Prostate gland (tissue), 2 donors: ENCODE measurements around the gene SLC25A38. TPM values are rescaled to one million over a fixed set of nuclear protein-coding genes. Genes with fewer than 3 reads are reported as not detected.
"Not testable (repeated sequence)": the region's sequence is repeated elsewhere in the genome, so short reads cannot be mapped to it uniquely, and the experiment has no call there.

Source experiments
- DNase-seq: peaks from one replicate; pipeline ENCODE4 v3.0.0-alpha.2; 2019; ENCODE audit warnings: low spot score
- H3K27ac ChIP-seq, 2 donors: fragments of 200-600 bp; sonication (generic); 2 replicates each; pipeline ENCODE4 v1.5.1; 2017 to 2019
- H3K27me3 ChIP-seq: fragments of 200-600 bp; sonication (generic); replicated peaks from 2 replicates; pipeline ENCODE4 v1.5.1; 2019; ENCODE audit not compliant: insufficient read depth
- H3K36me3 ChIP-seq, 2 donors: fragments of 200-600 bp; sonication (generic); 1 replicate in 1 of 2; 2 replicates in 1 of 2; pipeline versions ENCODE4 v1.5.1 to v1.8.1; 2017 to 2019
- H3K4me1 ChIP-seq: fragments of 200-600 bp; sonication (generic); replicated peaks from 2 replicates; pipeline ENCODE4 v1.5.1; 2019
- H3K4me3 ChIP-seq, 2 donors: fragments of 200-600 bp; sonication (generic); 2 replicates each; pipeline ENCODE4 v1.5.1; 2017 to 2019
- H3K9me3 ChIP-seq: fragments of 200-600 bp; sonication (generic); 2 replicates; pipeline ENCODE4 v1.5.1; 2017
- POLR2A ChIP-seq: fragments of 450-650 bp; IDR thresholded peaks from one replicate; pipeline ENCODE4 v1.6.1; 2016; ENCODE audit warnings: antibody characterized with exemption, mild to moderate bottlenecking
- POLR2AphosphoS5 ChIP-seq: sonication (generic); formaldehyde crosslinking; IDR thresholded peaks from one replicate; pipeline ENCODE4 v1.6.1; 2017; ENCODE audit warnings: antibody characterized with exemption
- WGBS: methylation state at CpG from one replicate; pipeline ENCODE4 v1.1.5; 2018; 5-methylcytosine and 5-hydroxymethylcytosine counted together
- intact Hi-C: fragments of 100-400 bp; cut with DNase I; formaldehyde crosslinking; loops from one replicate; pipeline ENCODE4 v1.14.2; 2022
- total RNA-seq, 2 donors: library from RNA; depleted of rRNA; stranded (reverse); fragments of >200 nt; gene quantifications; one replicate each; pipeline ENCODE4 v1.1.0, GENCODE V29; 2016
- TF ChIP-seq, protein P1 (sequence below), 4 experiments: fragments of 200-600 bp in 2 of 4; fragments of 450-650 bp in 2 of 4; sonication (generic) in 2 of 4; IDR thresholded peaks; 1 replicate in 3 of 4; 2 replicates in 1 of 4; pipeline ENCODE4 v1.5.1; 2016 to 2019; ENCODE audit warnings: antibody characterized with exemption in 4 of 4, mild to moderate bottlenecking in 2 of 4, moderate library complexity in 2 of 4

SLC25A38 gene
- total RNA-seq, 2 donors from 2014 or later: 36.7 to 72.4 TPM

DNA sequence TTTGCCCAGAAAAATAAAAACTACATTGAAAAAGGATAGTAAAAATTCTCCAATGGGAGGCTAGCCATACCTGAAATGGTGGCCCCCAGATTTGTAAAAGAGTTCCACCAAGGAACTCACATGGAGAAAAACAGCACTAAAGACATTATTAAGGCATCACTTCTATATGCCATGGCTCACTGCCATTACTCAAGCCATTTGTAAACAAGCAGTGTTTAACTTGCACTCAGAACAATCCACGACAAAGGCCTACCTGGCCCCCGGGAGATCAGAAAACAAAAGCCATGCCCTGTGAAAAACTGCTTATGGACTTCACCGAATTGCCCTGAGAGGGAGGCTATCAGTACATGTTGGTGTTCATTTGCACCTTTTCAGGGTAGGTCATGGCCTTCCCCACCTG is 34.1 kb upstream of the SLC25A38 start:
- no peaks in the 10 kb centered on the region for H3K27me3 ChIP-seq
- H3K9me3 ChIP-seq: no peaks in the 10 kb centered on the region
- H3K36me3 ChIP-seq: no peaks in the 10 kb centered on the region
- no peak for DNase-seq
- 38% methylated on average over 3 of the region's 3 CpGs for WGBS
- TF ChIP-seq POLR2A (no peak), POLR2AphosphoS5 (no peak)
- TF ChIP-seq, protein P1, sequence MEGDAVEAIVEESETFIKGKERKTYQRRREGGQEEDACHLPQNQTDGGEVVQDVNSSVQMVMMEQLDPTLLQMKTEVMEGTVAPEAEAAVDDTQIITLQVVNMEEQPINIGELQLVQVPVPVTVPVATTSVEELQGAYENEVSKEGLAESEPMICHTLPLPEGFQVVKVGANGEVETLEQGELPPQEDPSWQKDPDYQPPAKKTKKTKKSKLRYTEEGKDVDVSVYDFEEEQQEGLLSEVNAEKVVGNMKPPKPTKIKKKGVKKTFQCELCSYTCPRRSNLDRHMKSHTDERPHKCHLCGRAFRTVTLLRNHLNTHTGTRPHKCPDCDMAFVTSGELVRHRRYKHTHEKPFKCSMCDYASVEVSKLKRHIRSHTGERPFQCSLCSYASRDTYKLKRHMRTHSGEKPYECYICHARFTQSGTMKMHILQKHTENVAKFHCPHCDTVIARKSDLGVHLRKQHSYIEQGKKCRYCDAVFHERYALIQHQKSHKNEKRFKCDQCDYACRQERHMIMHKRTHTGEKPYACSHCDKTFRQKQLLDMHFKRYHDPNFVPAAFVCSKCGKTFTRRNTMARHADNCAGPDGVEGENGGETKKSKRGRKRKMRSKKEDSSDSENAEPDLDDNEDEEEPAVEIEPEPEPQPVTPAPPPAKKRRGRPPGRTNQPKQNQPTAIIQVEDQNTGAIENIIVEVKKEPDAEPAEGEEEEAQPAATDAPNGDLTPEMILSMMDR (IDR thresholded peaks at IDR 0.05): no peak
- intact Hi-C loops: no loop called here
- H3K4me1 ChIP-seq: no peaks in the 10 kb centered on the region
- H3K4me3 ChIP-seq: no peak overlapping the region
- H3K27ac ChIP-seq: no peak overlapping the region

DNA sequence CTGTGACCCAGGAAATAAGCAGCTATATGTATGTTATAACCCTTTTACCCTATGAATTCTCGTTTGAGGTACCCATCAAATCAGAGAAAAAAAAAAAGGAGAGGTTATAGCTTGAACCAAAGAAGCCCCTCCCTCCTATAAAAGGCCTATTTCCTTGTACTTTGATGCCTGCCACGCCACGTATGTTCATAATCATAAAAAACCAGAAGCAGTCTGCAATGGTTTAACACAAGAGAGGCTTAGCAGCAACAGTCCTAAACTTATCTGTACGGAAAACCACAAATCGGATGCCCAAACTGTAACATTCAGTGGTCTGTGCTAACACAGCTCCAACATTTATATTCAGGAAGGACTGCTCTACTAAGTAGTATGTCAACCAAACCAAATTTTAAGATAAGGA is 32.5 kb upstream of the SLC25A38 start:
- intact Hi-C loops: no loop called here
- TF ChIP-seq, protein P1 (IDR thresholded peaks at IDR 0.05): no peak
- TF ChIP-seq POLR2A: no peak
- TF ChIP-seq POLR2AphosphoS5: no peak
- Histone ChIP-seq H3K27me3 (no peaks in the 10 kb centered on the region), H3K27ac (no peak overlapping the region), H3K4me1 (no peaks in the 10 kb centered on the region), H3K9me3 (no peaks in the 10 kb centered on the region), H3K36me3 (no peaks in the 10 kb centered on the region), H3K4me3 (no peak overlapping the region)
- WGBS: 61% methylated on average over 5 of the region's 5 CpGs
- DNase-seq: no peak

- H3K4me3 ChIP-seq, H3K36me3 ChIP-seq, H3K4me1 ChIP-seq, intact Hi-C loops, H3K27ac ChIP-seq, H3K9me3 ChIP-seq, H3K27me3 ChIP-seq, DNase-seq: not testable (repeated sequence)
- 86% methylated on average over 2 of the region's 2 CpGs for WGBS
Measured at GRCh38 chr3:39351134-39351533, 32.0 kb upstream of the SLC25A38 start.

DNA sequence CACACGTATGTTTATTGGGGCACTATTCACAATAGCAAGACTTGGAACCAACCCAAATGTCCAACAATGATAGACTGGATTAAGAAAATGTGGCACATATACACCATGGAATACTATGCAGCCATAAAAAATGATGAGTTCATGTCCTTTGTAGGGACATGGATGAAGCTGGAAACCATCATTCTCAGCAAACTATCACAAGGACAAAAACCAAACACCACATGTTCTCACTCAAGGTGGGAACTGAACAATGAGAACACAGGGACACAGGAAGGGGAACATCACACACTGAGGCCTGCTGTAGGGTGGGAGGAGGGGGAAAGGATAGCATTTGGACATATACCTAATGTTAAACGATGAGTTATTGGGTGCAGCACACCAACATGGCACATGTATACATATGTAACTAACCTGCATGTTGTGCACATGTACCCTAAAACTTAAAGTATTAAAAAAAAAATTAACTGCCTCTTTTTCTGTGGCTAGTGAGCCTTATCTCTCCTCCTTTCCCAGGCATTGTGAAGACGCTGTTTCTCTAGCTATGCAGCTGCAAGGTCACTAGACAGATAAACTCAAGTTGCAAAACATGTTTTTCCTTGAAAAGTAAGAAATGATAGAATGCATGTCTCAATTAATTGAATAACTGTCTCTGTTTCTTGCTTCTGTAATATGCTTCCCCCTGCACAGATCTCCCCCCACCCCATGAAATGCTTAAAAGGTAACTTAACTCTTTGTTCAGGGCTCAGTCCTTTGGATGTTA is 29.8 kb upstream of the SLC25A38 start:
- H3K27ac ChIP-seq, H3K27me3 ChIP-seq, H3K4me1 ChIP-seq, intact Hi-C loops, H3K4me3 ChIP-seq, H3K36me3 ChIP-seq, DNase-seq, H3K9me3 ChIP-seq: not testable (repeated sequence)
- WGBS: 66% methylated on average over 3 of the region's 3 CpGs

DNA sequence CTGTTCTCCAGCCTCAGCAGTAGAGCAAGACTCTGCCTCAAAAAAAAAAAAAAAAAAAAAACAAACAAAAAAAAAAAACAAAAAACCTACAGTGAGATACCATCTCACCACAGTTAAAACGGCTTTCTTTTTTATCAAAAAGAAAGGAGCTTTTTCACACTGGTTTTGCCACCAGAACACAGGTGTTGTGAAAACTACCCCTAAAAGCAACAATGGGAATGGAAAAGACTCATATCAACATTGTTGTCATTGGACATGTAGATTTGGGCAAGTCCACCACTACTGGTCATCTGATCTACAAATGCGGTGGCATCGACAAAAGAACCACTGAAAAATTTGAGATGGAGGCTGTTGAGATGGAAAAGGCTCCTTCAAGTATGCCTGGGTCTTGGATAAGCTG is 24.8 kb upstream of the SLC25A38 start:
- Histone ChIP-seq H3K4me3 (no peak overlapping the region), H3K27ac (no peak overlapping the region), H3K9me3 (no peaks in the 10 kb centered on the region), H3K27me3 (no peaks in the 10 kb centered on the region), H3K4me1 (no peaks in the 10 kb centered on the region), H3K36me3 (no peaks in the 10 kb centered on the region)
- 77% methylated on average over 3 of the region's 3 CpGs for WGBS
- no peak for DNase-seq
- intact Hi-C loops: no loop called here
- no peak for TF ChIP-seq POLR2A
- no peak for TF ChIP-seq POLR2AphosphoS5
- TF ChIP-seq, protein P1 (IDR thresholded peaks at IDR 0.05): no peak

GRCh38 chr3:39361252-39361927 is 21.8 kb upstream of the SLC25A38 start:
- intact Hi-C loops: no loop called here
- no peak for DNase-seq
- Histone ChIP-seq H3K9me3 (no peaks in the 10 kb centered on the region), H3K36me3 (no peaks in the 10 kb centered on the region), H3K4me1 (no peaks in the 10 kb centered on the region), H3K27ac (no peak overlapping the region), H3K4me3 (no peak overlapping the region), H3K27me3 (no peaks in the 10 kb centered on the region)
- WGBS: 78% methylated on average over 8 of the region's 8 CpGs
- TF ChIP-seq POLR2A (no peak), POLR2AphosphoS5 (no peak)
- TF ChIP-seq, protein P1 (IDR thresholded peaks at IDR 0.05): no peak
